Measurements from ENCODE around the gene NPFFR1.

NPFFR1 gene

DNA sequence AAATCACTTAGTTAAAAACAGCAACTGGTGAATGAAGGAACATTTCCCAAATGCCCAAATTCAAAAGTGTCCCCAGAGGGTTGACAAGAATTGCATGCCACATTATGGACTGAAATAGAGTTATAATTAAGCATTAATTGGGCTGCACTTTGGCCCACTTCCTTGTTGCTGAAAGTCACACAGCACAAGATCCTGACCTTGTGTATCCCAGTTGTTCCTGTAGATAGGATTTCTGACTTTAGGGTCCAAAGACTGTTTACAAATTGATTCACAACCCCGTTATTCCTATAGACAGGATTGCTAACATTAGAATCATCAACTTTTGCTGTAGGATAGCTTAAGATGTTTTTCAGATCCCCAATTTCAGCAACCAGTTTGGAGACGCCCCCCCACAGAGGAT lies 31.5 kb upstream of the NPFFR1 start:
- DNase-seq (ENCODE audit: low spot score) = no peak

- DNase-seq (ENCODE audit: low spot score) = no peak
Measured at GRCh38 chr10:70312972-70313371, 29.2 kb upstream of the NPFFR1 start.

DNA sequence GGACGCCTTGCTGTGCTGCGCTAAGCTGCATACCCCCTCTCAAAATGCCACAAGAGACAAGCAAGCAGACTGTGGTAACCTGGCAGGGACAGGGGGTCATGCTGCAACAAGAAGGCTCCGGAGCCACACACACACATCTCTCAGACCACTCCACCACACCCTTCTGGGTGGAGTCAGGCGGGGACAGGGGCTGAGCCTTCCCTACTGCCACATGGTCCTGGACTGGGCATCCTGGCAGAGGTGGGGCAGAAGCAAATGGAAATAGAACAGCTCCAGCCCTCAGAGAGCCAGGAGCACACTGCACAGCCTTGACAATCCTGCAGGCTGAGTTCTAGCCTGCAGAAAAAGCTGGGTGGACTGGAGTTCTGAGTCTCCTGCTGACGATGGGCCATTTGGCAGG lies 28.4 kb upstream of the NPFFR1 start:
- DNase-seq (ENCODE audit: low spot score) = no peak

DNA sequence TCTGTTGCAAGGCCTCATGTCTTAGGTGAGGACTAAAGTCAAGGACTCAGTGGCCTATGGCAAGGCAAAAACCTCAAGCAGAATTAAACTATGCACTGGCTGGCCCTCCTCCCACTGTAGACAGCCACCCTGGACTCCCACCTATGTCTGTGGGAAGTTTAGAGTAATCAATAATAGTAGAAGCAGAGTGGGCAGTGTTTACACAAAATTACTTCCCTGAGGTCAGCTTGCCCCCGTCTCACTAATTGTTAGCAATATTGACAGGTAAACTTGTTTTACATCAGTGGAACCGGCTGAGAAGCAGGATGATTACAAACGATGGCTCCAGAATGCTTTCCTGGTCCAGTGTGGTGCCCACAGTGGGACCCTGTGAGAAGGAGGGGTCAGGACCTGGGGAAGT lies 27.9 kb upstream of the NPFFR1 start:
- no peak for DNase-seq (ENCODE audit: low spot score)

DNA sequence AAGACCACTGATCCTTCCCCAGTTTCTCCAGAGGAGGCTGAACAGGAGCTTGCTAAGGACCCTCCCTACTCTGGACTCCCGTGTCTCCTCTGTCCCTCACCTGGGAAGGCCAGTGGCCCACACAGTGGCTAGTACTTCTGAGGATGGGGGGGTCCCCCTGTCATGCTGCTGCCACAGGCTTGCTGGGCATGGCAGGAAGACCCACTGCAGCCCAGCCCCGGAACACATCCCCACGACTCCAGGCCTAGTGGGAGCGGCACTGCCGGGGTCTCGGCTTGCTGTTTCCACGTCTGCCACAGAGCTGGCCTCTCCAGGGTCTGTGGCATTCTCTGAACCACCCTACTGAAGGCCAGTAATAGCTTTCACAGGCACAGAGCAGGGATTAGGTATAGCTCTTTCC lies 25.9 kb upstream of the NPFFR1 start:
- no peak for DNase-seq (ENCODE audit: low spot score)

DNA sequence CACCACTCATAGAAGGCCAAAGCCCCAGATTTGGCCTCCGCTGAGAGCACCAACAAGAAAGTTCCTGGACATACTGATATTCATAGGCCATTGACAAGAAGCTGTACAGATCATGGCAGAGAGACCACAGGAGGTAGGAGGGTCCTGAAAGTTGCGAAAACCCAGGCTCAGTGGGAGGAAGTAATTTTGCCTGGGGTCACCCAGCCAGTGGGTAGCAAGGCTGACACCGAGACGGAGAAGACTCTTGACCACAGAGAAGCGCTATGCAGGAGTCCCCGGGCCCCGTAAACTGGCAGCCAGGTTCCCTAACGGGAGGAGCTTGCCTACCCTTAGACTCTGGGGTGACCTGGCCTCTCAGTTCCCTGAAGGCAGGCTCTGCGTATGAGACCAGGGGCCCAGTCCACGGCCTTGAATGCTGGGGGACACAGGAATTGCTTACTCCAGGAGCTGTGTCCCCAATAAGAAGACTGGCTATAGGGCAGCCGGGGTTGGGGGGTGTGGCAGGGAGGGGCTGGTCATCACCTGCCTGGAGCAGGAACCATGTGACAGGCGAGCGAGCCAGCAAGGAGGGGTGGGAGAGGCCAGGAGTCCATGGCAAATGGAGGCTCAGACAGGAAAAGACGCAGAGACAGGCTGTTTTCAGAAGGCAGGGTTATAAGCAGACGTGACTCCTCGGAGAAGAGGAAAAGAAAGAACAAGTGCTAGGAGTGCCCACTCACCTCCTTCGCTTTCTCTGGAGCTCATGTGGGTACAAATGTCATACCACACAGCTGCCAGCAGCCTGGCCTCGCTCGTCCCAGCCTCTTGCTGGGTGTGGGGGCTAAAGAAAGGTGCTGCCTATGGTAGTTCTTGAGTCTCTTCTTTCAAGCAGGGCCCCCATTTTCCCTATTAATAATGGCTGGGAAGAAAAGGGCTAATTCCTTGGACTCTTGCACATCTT lies 24.6 kb upstream of the NPFFR1 start:
- no peak for DNase-seq (ENCODE audit: low spot score)

DNA sequence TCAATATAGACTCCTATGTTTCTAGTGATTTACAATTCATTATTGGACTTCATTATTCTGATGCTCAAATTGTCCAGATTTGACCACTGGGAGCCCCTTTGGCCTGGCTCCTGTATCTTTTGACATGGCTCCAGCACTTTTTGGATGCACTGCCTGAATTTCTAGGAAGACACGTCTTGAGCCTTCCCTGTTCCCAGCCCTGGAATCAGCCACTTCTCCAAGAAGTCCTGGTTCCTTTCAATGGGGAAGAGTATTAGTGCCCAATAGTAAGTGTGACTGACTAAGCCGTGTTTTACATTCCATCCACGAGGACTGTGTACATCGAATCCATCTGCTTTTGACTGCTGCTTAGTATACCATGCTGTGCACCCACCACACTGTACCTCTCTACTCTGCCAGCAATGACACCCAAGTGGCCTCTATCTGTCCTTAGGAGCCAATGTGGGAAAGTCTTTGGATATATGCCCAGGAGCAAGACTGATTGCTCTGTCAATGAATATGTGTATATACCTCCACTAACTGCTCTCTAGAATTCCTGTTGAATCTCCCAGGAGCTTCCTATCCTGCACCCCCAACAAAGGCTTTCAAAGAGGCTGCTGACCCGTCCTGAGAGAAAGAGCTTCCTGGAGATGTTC lies 23.2 kb upstream of the NPFFR1 start:
- no peak for DNase-seq (ENCODE audit: low spot score)

DNA sequence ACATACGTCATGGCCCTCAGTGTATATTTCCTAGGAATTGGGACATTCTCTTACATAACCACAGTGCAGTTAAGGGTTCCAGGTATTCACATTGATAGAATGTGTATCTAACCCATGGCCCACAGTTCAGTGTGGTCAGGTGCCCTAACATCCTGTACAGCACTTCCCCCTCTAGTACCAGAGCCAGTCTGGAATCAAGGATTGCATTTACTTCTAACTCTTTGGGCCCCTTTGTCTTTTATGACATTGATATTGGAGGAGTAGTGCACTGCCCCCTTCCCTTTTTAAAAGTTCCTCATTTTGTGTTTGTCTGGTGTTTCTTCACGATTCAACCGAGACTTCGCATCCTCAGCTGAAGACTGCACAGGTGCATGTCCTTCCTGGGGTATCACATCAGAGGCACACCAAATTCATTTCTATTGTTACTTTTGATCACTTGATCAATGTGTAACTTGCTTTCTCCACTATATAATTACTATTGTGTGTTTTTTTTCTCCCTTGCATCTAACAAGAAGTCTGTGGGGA lies 22.4 kb upstream of the NPFFR1 start:
- DNase-seq (ENCODE audit: low spot score) = no peak

- DNase-seq (ENCODE audit: low spot score) = no peak
Measured at GRCh38 chr10:70303730-70304129, 19.9 kb upstream of the NPFFR1 start.

- no peak for DNase-seq (ENCODE audit: low spot score)
Measured at GRCh38 chr10:70302292-70302691, 18.5 kb upstream of the NPFFR1 start.

DNA sequence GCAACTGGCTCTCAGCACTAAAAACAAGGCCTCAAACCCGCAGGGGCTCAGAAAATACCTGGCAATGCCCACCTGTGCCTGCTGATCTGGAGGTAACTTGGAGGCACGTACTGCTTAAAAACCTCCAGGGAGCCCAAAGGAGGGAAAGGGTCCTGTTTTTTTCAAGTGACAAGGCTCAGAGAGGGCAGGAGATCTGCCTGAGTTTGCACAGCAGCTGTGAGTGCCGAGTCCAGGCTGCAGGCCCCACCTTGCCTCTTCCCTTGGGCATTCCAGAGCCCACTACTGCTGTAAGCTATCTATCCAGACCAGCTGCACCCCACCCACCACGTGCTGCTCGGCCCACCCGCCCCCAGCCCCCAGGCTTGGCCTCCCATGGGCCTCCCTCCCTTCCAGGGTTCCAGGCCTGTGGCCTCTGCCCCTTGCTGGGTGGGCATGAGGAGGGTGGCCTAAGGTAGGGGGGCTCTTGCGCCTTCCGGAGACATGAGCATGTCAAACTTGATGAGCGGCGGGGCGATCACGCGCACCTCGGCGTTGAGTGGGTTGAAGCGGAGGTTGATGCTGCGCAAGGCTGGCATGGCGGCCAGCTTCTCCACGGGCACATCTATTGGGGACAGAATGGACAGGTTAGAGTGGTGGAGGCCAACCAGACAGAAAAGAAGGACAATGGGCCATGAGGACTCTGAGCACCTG lies 17.2 kb upstream of the NPFFR1 start:
- DNase-seq (ENCODE audit: low spot score) = no peak

- DNase-seq (ENCODE audit: low spot score) = no peak
Measured at GRCh38 chr10:70300461-70300860, 16.7 kb upstream of the NPFFR1 start.

DNA sequence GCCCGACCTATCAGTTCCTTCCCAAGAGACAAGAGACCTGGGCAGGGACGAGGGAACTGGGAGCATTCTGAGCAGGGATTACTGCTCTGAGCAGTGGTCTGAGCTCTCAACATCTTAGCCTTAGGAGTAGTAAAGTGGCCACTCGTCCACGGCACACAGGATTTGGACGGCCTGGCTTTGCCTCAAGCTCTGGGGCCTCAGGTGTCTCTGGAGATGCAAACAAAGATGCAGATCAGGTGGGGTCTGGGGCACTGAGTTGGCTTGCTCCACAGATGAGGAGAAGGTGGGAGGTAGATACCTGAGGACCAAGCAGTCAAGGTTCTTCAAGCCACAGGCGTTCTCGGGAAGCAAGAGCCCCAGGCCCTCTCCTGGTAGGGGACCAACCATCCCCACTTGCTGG lies 16.1 kb upstream of the NPFFR1 start:
- no peak for DNase-seq (ENCODE audit: low spot score)

DNA sequence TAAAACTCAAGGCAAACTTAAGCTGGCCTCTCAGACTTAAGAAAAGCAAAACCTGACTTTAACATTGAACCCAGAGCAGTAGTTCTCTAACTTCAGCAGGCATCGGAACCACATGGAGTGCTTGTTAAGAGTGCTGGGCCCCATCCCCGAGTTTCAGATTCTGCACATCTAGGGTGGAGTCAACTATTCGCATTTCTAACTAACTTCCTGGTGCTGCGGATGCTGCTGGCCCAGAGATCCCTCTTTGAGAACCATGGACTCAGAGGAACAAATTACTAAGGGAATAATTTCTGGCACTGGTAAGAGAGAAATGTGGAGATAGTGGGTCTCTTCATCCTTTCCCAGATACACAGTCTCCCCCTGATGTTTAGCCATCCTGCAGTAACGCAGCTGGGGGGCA lies 14.6 kb upstream of the NPFFR1 start:
- no peak for DNase-seq (ENCODE audit: low spot score)

GRCh38 chr10:70297224-70297623 lies 13.4 kb upstream of the NPFFR1 start:
- DNase-seq (ENCODE audit: low spot score) = no peak

DNA sequence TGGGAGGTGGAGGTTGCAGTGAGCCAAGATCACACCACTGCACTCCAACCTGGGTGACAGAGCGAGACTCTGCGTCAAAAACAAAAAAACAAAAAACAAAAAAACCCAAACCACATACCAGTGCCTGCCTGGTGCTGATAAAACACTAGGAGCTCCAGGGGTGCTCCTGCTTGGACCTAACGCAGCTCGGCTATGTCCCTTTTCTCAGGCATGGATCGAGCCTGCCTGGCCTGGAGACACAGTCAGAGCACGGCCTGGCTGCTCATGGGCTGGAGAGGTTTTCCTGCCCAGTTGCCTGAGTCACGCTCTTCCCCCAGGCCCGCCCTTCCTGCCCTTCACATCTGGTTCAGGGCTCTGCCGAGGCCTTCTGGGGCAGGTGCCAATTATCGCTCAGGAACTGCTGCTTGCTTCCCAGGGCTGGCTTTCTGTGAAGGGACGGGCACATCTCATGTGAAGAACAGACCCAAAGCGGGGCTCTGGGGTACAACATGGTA lies 12.6 kb upstream of the NPFFR1 start:
- no peak for DNase-seq (ENCODE audit: low spot score)

DNA sequence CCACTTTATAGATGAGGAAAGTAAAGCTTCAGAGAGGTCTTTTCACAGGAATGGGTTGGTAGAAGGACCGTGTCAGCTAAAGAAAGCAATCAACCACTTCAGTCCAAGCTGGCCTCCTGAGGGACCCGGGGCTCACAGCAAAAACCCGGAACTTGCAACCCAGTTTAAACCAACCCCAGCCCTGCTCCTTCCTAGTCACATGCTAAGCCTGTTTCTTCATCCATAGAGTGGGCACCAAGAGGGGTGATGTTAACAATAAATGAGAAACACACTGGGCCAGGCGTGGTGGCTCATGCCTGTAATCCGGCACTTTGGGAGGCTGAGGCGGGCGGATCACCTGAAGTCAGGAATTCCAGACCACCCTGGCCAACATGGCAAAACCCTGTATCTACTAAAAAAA lies 12.1 kb upstream of the NPFFR1 start:
- DNase-seq (ENCODE audit: low spot score) = no peak

DNA sequence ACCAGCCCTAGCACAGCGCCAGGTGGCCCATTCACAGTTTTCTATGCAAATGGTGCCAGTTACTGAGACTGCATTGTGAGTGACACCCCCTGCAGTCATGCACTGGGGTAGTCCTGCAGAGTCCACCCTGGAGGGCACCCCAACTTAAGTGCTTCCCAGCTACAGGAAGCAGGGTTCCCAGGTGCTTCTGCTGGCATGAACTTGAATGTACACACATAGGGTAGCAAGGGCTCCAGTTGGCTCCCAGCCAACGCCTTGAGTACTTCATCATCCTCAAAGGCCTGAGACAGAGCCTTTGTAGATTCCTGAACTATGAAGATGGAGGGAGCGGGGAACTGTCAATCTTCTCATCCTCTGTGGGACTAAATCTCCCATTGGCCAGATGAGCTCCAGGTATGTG lies 11.5 kb upstream of the NPFFR1 start:
- DNase-seq (ENCODE audit: low spot score) = no peak

GRCh38 chr10:70293169-70293843 lies 9.5 kb upstream of the NPFFR1 start:
- DNase-seq (ENCODE audit: low spot score) = no peak

DNA sequence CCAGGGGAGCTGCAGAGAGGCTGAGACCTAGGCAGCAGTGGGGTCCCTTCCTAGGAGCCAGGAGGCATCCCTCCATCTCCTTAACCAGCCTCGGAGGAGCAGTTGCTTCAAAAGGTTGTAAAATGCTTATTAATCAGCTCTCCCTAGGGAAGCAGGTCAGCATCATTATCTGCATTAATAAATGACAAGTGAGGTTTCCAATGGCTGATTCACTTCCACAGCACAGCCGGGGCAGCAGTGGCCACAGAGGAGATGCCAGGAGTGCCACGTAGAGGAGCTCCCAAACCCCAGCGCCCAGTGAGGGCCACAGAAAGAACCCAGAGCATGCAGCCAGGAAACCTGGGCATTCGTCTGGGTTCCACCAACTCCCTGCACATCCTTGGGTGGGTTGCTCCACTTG lies 8.2 kb upstream of the NPFFR1 start:
- no peak for DNase-seq (ENCODE audit: low spot score)

DNA sequence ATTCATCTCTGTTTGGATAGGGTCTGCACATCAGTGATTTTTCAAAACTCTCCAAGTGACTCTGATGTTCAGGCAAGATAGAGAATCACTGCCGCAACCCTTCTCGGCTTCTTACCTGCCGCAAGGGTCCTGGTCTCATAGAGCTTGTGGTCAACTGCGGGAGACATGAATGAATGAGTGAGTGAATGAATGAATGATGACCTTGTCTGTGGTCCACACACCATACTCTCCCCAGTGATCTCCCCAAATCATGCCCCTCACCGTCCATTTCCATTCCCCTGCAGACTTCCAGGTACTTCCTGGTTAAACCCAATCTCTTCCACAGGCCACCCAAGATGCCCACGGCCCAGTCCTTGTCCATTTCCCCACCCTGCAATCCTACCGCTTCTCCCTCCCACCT lies 5.9 kb upstream of the NPFFR1 start:
- DNase-seq (ENCODE audit: low spot score) = no peak

DNA sequence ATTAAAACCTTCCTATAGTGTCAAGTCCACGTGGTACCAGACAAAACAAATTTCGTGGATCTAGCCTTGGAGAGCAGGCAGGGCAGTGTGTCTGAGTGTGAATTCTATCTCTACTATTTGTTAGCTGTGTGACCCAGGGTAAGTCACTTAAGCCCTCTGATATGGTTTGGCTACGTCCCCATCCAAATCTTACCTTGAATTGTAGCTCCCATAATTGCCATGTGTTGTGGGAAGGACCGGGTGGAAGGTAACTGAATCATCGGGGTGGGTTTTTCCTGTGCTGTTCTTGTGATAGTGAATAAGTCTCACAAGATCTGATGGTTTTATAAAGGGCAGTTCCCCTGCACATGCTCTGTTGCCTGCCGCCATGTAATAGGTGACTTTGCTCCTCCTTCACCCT lies 2.8 kb upstream of the NPFFR1 start:
- no peak for DNase-seq (ENCODE audit: low spot score)
